ENCODE measurements around the gene SPRR4. TPM values are rescaled to one million over a fixed set of nuclear protein-coding genes. Genes with fewer than 3 reads are reported as not detected.

SPRR4 gene
- total and polyA plus RNA-seq, 2 experiments from 2014 or later = not detected

GRCh38 chr1:152933196-152933595, 37.3 kb upstream of the SPRR4 start:
- no peak for TF ChIP-seq EZH2 (IDR thresholded peaks at IDR 0.05; ENCODE audit: low read depth, unreplicated experiment)
- TF ChIP-seq ZNF114 (CRISPR knock-in tag; IDR thresholded peaks at IDR 0.05) = no peak
- TF ChIP-seq NANOG (IDR thresholded peaks at IDR 0.05; ENCODE audit: borderline replicate concordance) = no peak
- TF ChIP-seq STAT1 (IDR thresholded peaks at IDR 0.05; ENCODE audit: unreplicated experiment) = no peak
- Mint-ChIP-seq H3K27me3 (ENCODE audit: insufficient read depth, low read depth, poor library complexity) (peaks cover 3% of the 10 kb centered on the region), H3K4me1 (no peaks in the 10 kb centered on the region), H3K36me3 (ENCODE audit: low read depth) (peaks cover 4% of the 10 kb centered on the region), H3K27ac (no peak overlapping the region), H3K4me3 (no peak overlapping the region), H3K9me3 (peaks cover 14% of the 10 kb centered on the region)
- Histone ChIP-seq H3K27ac (ENCODE audit: low read depth) (no peak overlapping the region), H3K4me3 (no peak overlapping the region), H3K9me2 (ENCODE audit: insufficient read depth) (peaks cover 3% of the 10 kb centered on the region; the same call in 1 of the 2 replicates), H3F3A (replicated peaks; ENCODE audit: low read depth) (no peaks in the 10 kb centered on the region), H2AFZ (no peak overlapping the region), H3K4me2 (no peak overlapping the region), H3K79me2 (replicated peaks; ENCODE audit: insufficient read depth) (no peaks in the 10 kb centered on the region), H3K27me3 (ENCODE audit: insufficient read depth) (no peaks in the 10 kb centered on the region), H4K20me1 (replicated peaks; ENCODE audit: insufficient read depth) (no peaks in the 10 kb centered on the region), H3K36me3 (ENCODE audit: insufficient read depth) (no peaks in the 10 kb centered on the region), H3K4me1 (ENCODE audit: insufficient read depth) (no peaks in the 10 kb centered on the region)
- no peak for ATAC-seq
- no peak for DNase-seq (ENCODE audit: low spot score)

DNA sequence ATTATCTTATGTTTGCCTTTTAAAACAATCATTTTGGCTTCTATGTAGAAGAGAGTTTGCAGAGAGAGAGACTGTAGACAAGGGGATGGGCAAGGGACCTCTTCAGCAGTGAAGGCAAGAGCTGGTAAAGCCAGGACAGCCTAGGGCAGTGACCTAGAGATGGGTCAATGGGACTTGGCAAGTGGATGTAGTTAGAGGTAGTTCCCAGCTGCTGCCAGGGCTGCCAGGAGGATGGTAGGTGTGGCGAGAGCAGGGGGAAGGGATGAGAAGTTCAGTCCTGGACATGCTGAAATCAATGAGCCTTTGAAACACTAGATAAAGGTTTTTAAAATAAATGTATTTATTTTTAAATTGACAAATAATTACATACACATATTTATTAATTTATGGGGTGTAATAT, 29.8 kb upstream of the SPRR4 start:
- no peak overlapping the region for H3K27ac Mint-ChIP-seq
- no peaks in the 10 kb centered on the region for H3K79me2 ChIP-seq (replicated peaks; ENCODE audit: insufficient read depth)
- no peaks in the 10 kb centered on the region for H3K36me3 ChIP-seq (ENCODE audit: insufficient read depth)
- no peaks in the 10 kb centered on the region for H4K20me1 ChIP-seq (replicated peaks; ENCODE audit: insufficient read depth)
- no peaks in the 10 kb centered on the region for H3K27me3 ChIP-seq (ENCODE audit: insufficient read depth)
- DNase-seq (ENCODE audit: low spot score) = no peak
- no peaks in the 10 kb centered on the region for H3K4me1 Mint-ChIP-seq
- H3K4me3 ChIP-seq = no peak overlapping the region
- H3K36me3 Mint-ChIP-seq (ENCODE audit: low read depth) = no peaks in the 10 kb centered on the region; the same call in 2 of the 3 replicates
- H3K4me2 ChIP-seq = no peak overlapping the region
- H3K4me1 ChIP-seq (ENCODE audit: insufficient read depth) = no peaks in the 10 kb centered on the region
- H3K4me3 Mint-ChIP-seq = no peak overlapping the region
- ATAC-seq = no peak
- H3K9me3 Mint-ChIP-seq = peaks cover 10% of the 10 kb centered on the region
- no peaks in the 10 kb centered on the region; the same call in 1 of the 2 replicates for H3K9me2 ChIP-seq (ENCODE audit: insufficient read depth)
- peaks cover 7% of the 10 kb centered on the region for H3K27me3 Mint-ChIP-seq (ENCODE audit: insufficient read depth, low read depth, poor library complexity)
- no peak overlapping the region for H2AFZ ChIP-seq
- no peak overlapping the region for H3K27ac ChIP-seq (ENCODE audit: low read depth)
- H3F3A ChIP-seq (replicated peaks; ENCODE audit: low read depth) = no peaks in the 10 kb centered on the region
- TF ChIP-seq EZH2 (IDR thresholded peaks at IDR 0.05; ENCODE audit: low read depth, unreplicated experiment) = no peak
- TF ChIP-seq CTCF (conservative IDR thresholded peaks at IDR 0.05; ENCODE audit: low read depth in 2 of 2) = no peak
- TF ChIP-seq POLR2AphosphoS5 (IDR thresholded peaks at IDR 0.05; ENCODE audit: low read depth) = no peak
- TF ChIP-seq JUNB (IDR thresholded peaks at IDR 0.05; ENCODE audit: unreplicated experiment) = no peak
- no peak for TF ChIP-seq ZNF331 (CRISPR knock-in tag; IDR thresholded peaks at IDR 0.05; ENCODE audit: low read depth)
- TF ChIP-seq CREB1 (CRISPR knock-in tag; IDR thresholded peaks at IDR 0.05; ENCODE audit: low read depth) = no peak
- TF ChIP-seq EZH2phosphoT487 (IDR thresholded peaks at IDR 0.05; ENCODE audit: unreplicated experiment) = no peak
- TF ChIP-seq STAT1 (IDR thresholded peaks at IDR 0.05; ENCODE audit: unreplicated experiment) = no peak
- TF ChIP-seq, protein P1, sequence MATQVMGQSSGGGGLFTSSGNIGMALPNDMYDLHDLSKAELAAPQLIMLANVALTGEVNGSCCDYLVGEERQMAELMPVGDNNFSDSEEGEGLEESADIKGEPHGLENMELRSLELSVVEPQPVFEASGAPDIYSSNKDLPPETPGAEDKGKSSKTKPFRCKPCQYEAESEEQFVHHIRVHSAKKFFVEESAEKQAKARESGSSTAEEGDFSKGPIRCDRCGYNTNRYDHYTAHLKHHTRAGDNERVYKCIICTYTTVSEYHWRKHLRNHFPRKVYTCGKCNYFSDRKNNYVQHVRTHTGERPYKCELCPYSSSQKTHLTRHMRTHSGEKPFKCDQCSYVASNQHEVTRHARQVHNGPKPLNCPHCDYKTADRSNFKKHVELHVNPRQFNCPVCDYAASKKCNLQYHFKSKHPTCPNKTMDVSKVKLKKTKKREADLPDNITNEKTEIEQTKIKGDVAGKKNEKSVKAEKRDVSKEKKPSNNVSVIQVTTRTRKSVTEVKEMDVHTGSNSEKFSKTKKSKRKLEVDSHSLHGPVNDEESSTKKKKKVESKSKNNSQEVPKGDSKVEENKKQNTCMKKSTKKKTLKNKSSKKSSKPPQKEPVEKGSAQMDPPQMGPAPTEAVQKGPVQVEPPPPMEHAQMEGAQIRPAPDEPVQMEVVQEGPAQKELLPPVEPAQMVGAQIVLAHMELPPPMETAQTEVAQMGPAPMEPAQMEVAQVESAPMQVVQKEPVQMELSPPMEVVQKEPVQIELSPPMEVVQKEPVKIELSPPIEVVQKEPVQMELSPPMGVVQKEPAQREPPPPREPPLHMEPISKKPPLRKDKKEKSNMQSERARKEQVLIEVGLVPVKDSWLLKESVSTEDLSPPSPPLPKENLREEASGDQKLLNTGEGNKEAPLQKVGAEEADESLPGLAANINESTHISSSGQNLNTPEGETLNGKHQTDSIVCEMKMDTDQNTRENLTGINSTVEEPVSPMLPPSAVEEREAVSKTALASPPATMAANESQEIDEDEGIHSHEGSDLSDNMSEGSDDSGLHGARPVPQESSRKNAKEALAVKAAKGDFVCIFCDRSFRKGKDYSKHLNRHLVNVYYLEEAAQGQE (IDR thresholded peaks at IDR 0.05; ENCODE audit: unreplicated experiment) = no peak
- no peak for TF ChIP-seq NANOG (IDR thresholded peaks at IDR 0.05; ENCODE audit: borderline replicate concordance)
- no peak for TF ChIP-seq ZNF114 (CRISPR knock-in tag; IDR thresholded peaks at IDR 0.05)

All from GM23338 (cell line).